HG02610 (cell line): ENCODE measurements around the gene MRPS10.
"Not testable (repeated sequence)": the region's sequence is repeated elsewhere in the genome, so short reads cannot be mapped to it uniquely, and the experiment has no call there.

Experiments used
- ATAC-seq: cut with Tn5 transposase; IDR thresholded peaks from one replicate; pipeline ENCODE4 v1.9.1; 2021; ENCODE audit warnings: mild to moderate bottlenecking, moderate library complexity; ENCODE audit not compliant: unreplicated experiment

MRPS10 gene

DNA sequence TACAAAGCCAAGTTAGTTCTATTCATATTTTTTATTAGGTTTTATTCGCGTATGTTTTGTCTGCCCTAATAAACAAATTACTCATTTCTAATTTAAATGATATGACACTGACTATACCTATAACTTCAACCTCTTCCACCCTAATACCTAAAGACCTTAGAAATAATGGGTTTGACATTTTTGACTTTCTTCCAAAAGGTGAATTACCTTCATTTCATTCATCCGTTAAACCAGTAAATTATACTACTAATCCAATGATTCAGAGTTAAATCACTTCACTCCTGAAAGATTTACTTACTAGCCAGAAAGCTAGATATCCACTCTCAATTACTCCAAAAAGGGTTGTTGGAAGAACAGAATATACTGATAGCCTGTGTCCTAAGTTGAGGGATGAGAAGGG lies 5.2 kb downstream of the MRPS10 start:
- no peak for ATAC-seq

DNA sequence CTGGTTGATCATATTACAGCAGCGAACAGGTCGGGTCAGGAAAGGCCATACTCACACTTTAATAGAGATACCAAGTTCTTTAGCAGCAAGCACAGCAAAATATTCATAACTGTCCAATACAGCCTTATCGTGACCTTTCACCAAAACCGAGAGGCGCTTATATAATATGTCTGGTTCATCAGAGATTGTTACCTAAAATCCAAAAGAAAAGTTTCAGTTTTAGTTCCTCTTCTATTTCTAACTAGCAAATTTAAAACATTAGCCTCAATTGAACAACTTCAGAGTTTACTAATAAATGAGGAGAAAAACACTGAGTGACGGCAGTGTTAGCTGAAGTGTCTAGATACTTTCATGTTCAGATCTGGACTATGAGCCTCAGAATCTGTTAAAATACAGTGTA lies 5.9 kb downstream of the MRPS10 start:
- no peak for ATAC-seq

DNA sequence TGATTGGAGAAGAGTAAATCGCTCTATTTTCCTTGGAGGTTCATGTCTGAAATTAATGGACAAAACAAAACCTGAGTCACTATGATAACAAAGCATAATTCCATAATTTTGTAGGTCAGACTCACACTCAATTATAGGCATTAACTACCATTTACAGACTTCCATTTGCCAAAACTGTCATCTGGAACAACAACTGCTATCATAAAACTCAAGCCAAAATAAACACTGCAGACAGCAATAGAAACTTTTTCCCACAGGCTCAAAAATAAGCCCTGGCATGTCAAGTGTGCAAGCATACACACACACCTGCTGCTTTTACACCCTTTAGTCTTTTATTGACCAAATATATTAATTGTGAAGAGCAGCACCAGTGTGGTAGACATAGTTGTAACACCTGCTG lies 7.1 kb downstream of the MRPS10 start:
- ATAC-seq: no peak

DNA sequence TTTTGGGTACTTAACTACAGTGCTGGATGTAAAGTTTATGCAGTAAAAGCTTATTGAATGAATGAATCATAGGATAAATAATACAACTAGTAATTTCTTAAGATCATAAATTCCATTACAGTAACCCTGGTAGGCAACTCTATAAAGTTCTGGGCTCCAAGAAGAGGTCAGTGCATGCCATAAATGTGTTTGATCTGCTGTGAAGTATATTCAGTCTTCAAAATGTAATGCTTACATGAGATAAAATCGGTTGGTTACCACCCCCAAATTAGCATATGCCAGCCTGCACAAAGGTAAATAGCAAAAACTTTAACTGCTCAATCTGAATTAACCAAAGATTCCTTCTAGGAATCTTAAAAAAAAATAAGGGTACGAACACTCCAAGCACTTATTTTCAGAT lies 10.1 kb downstream of the MRPS10 start:
- ATAC-seq: not testable (repeated sequence)

DNA sequence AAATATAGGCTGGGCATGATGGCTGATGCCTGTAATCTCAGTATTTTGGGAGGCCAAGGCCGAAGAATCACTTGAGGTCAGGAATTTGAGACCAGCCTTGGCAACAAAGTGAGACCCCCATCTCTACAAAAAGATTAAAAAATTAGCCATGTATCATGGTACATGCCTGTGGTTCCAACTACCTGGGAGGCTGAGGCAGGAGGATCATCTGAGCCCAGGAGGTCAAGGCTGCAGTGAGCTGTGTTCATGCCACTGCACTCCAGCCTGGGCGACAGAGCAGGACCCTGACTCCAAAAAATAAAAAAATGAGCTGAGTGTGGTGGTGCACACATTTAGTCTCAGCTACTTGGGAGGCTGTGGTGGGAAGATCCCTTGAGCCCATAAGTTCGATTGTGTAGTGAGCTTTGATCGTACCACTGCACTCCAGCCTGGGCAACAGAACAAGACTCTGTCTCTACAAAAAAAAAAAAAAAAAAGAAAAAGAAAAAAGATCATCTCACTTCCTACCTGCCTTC lies 12.8 kb downstream of the MRPS10 start:
- ATAC-seq: no peak

DNA sequence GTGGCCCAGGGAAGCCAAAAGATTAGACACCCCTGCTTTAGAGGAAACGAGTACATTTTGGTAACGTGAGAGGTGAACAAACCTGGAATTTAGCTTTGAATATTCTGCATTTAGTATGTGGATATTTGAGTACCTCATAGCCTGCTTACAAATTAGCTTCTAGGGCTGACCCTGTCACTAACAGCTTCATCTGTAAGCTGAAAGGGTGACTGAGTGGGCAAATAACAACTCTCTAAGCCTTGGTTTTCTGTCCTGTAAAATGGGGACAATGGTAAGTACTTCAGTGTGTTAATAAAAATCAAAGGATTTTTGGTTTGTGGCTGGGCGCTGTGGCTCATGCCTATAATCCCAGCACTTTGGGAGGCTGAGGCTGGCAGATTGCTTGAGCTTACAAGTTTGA lies 14.5 kb downstream of the MRPS10 start:
- no peak for ATAC-seq

DNA sequence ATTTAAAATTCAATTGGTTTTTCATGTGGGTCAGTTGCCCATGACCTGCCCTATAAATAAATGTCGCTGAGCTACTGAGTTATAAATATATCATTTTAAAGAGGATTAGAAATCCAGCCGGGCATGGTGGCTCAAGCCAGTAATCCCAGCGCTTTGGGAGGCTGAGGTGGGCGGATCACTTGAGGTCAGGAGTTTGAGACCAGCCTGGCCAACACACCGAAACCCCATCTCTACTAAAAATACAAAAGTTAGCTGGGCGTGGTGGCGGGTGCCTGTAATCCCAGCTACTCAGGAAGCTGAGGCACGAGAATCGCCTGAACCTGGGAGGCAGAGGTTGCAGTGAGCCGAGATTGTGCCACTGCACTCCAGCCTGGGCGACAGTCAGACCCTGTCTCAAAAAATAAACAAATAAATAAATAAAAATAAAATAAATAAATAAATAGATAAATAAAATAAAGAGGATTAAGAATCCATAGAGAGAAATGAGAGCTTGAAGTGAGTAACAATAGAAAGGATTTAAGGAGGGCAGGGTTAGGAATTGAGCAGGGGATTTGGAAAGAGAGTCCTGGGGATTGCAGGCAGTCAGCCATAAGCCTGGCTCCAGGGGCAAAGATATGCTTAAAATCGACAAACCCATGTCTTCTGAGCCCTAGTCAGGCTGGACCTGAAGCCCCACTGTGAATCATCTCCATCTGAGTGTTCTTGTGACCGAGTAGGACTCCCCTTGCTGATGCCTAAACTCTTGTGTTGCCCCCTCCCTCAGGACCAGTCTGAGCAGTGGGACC lies 15.3 kb downstream of the MRPS10 start:
- not testable (repeated sequence) for ATAC-seq

DNA sequence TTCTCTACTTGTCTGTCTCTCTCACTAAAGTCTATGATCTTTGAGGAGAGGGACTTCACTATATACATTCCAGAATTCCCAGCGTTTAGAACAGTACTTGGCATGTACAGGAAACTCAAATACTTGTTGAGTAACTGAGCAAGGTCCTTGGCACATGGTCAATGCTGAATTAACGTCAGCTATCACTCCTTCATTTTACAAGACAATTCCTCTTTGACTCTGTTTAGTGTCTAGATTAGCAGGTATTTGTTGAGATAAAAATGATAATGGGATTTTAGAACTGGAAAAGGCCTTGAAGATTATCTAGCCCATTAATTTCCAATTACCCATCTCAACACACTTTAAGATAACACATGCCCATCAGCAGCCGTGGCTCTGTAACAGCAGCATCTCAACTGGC lies 16.3 kb downstream of the MRPS10 start:
- ATAC-seq: no peak

DNA sequence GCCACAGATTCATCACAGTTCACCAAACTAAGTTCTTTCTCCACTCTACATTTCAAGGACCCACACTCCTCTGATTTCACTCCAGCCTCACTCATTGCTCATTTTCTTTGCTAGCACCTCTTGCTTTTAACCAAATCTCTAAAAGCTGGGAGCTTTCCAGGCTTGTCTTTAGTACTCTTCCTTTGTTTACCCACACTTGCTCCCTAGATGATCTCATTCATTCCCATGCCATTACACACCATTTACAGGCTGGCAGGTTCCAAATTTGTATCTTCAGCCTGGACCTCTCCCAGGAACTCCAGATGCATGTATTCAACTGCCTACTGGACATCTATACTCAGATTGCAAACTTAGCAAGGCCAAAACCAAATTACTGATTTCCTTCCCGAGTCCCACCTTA lies 17.6 kb downstream of the MRPS10 start:
- no peak for ATAC-seq

DNA sequence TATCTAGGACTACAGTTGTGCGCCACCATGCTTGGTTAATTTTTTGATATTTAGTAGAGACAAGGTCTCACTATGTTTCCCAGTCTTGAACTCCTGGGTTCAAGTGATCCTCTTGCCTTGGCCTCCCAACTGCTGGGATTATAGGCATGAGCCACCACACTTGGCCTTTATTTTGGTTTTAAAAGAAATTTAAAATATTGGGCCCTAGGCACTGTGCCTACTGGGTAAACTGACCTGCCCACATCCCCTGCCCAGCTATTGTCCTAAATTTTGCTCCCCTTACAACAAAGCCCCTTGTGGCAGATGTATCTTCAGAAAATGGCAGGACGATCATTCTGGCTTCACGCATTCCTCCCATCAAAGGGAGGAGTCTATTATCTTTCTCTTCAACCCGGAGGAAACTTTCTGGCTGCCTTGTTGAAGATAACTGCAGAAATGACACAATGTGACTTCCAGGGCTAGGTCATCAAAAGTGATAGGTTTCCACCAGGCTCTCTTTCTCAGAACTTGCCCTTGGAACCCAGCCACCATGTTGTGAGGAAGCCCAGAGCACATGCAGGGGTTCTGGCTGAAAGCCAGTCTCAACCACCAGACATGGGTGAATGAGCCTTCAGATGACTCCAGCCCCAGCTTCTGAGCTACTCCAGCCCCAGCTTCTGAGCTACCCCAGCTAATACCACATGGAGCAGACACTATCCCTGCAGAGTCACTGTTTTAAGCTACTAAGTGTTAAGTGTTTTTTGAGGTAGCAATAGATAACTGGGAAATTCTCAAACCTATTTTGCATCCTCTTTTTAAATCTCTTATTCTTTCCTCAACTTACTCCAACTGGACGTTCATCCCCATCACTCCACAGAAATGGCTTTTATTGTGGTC lies 18.3 kb downstream of the MRPS10 start:
- ATAC-seq: no peak

DNA sequence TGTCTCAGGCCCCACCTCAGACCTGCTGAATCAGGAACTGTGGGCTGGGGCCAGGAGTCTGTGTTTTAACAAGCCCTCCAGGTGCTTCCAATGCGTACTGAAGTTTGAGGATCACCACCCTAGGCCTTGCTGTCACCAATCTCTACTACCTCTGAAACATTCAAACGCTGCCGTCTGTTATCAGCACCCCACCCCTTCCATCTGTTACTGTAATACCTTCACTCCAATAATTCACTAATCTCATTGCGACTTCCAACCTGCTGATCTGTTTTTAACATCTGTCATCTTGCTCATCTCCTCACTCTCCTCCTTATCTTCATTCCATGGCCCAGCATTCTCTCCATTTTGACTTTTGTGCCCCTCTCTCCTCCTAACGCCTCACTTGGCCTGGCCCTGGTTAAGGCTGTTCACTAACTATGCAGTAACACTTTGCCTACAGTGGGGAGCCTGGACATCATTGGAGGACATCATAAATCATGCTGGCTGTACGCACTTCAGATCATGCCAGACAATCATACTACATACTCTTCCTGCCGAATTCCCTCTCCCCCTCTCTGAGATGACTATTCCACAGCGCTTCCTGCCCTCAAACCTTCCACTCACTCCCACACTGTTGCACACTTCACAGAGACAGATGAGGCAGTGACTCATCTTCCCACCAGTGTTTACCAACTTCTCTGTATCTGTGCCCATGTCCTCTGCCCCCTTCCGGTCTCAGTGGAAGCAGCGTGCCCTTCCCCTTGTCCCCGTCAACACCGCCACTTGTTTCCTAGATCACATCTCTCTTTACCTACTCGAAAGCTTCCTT lies 19.9 kb downstream of the MRPS10 start:
- ATAC-seq: no peak

DNA sequence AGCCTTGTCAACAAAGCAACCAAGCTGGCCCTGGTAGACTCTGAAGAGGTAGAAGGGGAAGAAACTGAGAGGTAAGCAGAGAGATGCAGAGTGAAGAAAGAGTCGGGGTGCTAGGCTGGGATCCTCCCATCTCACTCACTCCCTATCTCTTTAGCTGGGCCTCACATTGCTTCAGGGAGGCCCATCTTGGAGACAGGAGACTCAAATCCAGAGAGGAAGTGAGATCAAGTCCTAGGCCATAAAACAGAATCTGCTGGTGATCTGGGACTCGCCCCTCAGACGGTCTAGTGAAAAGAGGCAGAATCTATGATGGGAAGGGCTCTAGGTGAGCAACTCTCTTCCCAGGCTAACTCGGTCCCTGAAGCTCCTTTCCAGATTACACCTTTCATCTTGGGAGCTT lies 22.2 kb downstream of the MRPS10 start:
- no peak for ATAC-seq

DNA sequence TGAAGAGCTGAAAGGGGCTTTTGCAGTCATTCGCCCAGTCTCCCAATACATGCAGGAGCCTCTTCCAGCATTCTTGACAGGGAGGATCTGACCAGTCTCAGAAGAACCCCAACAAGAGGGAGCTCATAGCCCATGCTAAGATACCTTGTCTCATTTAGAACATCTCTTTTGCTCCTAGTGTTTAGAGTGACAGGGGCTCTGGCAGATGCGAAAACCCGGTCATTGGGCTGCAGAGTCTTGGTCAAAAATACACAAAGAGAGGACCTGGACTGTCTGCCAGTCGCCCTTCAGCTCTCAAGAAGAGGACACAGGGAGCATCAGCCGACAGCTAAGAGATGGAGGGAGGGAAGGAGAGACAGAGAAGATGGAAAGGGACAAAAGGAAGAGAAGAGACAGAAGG lies 23.6 kb downstream of the MRPS10 start:
- ATAC-seq: no peak

DNA sequence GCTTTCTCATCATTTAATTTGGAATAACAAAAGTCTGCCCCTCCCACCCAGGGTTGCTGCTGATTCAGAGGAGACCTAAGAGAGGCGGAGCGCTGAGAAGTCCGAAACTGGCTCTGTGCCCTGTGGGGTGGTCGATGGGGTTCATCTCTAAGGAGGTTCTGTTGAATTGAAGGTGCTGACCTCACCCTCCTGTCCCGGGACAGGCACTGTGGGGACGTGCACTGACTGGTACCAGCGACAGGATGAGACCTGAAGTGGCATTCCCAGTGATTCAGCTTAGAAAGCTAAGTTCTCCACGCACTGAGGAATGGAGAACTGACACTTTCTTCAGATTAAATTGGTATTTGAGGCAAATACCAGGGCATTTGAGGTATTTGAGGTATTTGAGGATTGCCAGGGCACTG lies 24.2 kb downstream of the MRPS10 start:
- ATAC-seq: no peak

DNA sequence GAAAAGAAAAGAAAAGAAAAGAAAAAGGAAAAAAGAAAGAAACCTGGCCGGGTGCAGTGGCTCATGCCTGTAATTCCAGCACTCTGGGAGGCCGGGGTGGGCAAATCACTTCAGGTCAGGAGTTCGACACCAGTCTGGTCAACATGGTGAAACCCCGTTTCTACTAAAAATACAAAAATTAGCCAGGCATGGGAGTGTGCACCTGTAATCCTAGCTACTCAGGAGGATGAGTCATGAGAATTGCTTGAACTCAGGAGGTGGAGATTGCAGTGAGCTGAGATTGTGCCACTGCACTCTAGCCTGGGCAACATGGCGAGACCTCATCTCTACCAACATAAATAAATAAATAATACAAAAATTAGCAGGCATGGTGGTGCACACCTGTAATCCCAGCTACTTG lies 25.3 kb downstream of the MRPS10 start:
- not testable (repeated sequence) for ATAC-seq

DNA sequence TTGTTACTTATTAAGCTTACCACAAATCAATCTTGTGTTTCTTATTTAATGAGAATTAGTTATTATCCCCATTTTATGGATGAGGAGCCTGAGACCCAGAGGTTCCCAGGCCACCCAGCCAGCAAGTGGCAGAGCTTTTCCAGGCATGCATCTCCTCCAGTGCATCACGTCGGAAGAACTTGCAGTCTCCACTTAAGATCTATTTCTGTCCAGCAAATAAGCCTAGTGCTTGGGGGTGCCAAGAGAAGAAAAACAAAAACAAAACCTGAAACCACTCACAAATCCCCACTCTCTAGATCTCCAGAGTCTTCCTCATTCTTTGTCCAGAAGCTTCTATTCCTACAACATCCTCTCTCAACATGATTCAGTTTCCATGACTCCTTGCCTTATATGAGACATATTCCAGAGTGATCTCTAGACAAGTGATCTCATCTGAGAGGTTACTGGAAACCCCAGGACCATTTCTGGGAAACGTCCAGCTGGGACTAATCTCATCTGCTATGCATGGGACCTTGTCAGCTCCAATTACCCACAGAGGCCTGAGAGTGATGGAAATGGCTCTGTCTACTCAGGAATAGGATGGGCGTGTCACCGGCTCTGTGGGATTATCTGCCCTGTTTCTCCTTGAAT lies 27.0 kb downstream of the MRPS10 start:
- no peak for ATAC-seq

DNA sequence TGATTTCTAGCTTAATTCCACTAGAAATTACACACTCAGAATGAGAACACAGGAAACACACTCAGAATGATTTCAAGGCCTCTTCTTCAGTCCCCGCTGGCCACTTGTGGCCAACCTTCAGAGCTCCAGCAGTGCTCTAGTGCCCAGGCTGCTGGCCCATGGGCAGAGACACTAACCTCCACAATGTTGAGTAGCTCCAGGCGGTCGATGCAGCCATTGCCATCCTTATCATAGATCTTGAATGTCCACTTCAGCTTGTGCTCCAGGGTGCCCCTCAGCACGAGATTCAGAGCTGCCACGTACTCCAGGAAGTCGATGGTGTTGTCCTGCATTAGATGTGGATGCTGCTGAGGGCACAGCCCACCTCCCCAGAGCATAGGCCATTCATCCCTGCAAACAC lies 29.3 kb downstream of the MRPS10 start:
- no peak for ATAC-seq

DNA sequence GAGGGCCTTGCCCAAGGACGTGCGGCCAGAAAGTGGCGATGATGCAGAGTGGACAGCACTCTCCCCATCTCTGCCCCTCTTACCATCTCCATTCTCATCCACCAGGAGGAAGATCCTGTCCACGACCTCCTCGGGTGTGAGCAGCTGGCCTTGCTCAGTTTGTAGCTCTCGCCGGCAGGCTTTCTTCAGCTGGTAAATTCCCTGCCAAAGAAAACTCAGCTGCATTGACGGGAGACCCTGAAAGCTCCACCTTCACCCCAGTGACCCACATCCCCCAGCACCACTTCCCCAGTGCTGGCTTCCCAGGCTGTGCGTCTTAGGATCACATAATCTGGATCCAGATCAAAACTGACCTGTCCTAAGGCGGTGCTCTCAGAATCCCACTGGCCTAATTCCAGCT lies 32.1 kb downstream of the MRPS10 start:
- ATAC-seq: no peak

DNA sequence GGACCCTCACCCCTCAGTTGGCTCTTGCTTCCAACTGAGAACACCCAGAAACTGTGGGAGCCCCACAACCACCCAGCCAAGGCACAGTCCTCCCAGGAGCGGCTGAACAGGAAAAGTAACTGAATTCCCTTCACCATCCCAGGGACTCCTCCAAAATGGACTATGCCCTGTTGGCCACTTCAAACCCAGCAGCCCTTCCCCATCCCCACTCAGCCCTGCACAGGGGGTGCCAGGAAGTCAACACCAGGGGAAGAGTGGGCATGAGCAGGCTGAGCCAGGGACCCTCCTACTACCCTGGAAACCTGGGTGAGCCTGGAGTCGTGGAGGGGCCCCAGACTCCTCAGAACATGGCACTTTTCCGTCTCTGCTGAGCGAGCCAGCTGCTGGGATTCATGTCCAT lies 33.2 kb downstream of the MRPS10 start:
- ATAC-seq: no peak

DNA sequence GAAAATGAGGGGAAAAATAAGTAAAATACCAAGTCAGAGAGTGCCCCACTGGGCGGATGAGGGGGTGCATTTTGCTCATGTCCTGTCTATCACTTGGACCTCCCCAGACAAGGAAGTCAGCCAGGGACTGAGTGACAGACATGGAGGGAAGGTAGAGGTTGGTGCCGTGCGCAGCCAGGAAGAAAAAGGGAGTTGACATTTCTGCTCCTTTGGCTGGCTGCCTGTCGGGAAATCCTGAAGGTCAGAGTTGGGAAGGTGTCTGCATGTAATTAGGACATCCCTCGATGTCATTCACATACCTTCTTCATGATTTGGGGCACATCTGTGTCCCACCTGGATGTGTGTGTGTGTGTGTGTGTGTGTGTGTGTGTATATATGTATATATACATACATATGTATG lies 35.6 kb downstream of the MRPS10 start:
- ATAC-seq: no peak

DNA sequence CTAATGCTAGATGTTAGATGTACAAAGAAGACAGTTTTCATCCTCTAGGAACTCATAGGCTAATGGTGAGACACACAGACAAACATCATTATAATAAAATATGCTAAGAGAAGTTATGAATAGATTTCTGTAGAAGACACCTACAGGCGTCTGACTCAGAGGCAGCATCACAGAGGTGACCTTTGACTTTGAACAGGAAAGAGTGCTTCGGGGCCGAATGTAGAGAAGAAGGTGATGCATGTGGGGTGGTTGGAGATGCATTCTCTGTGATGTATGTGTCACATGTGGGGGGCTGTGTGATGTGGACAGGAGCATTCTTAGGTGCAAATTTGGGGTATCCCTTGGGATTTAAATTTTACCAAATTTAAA lies 37.7 kb downstream of the MRPS10 start:
- no peak for ATAC-seq
